ENCODE measurements around the gene OCA2. TPM values are rescaled to one million over a fixed set of nuclear protein-coding genes. Genes with fewer than 3 reads are reported as not detected.

Gene OCA2
- total RNA-seq, 1 experiment from 2014 or later: not detected

- DNase-seq (ENCODE audit: unreplicated experiment): no peak
- BruUV-seq (replicated peaks): no TSS peak
- intact Hi-C loops (cut with micrococcal nuclease): no loop called here
- no peak for TF ChIP-seq CTCF (IDR thresholded peaks at IDR 0.05; ENCODE audit: unreplicated experiment)
- POLR2A ChIA-PET: no interaction called here
- CTCF ChIA-PET: no interaction called here
- H3K27ac Mint-ChIP-seq (ENCODE audit: low read depth, unreplicated experiment): no peak overlapping the region
- no peaks in the 10 kb centered on the region for H3K27me3 Mint-ChIP-seq (ENCODE audit: insufficient read depth, unreplicated experiment)
- H3K36me3 Mint-ChIP-seq (ENCODE audit: insufficient read depth, unreplicated experiment): no peaks in the 10 kb centered on the region
- H3K4me3 Mint-ChIP-seq (ENCODE audit: unreplicated experiment): no peak overlapping the region
- no peaks in the 10 kb centered on the region for H3K4me1 Mint-ChIP-seq (ENCODE audit: insufficient read depth, unreplicated experiment)
- peaks cover 33% of the 10 kb centered on the region for H3K9me3 Mint-ChIP-seq (ENCODE audit: unreplicated experiment)
Observed at GRCh38 chr15:27990521-27991515, 108.3 kb downstream of the OCA2 start.

GRCh38 chr15:27989838-27990237, 109.3 kb downstream of the OCA2 start:
- no peaks in the 10 kb centered on the region for H3K4me1 Mint-ChIP-seq (ENCODE audit: insufficient read depth, unreplicated experiment)
- no TSS peak for BruUV-seq (replicated peaks)
- H3K27me3 Mint-ChIP-seq (ENCODE audit: insufficient read depth, unreplicated experiment): no peaks in the 10 kb centered on the region
- ChIA-PET CTCF (interaction anchor here (0.6 kb wide), 1 partner anchor 402 kb away, joined by 3 read pairs; no protein-coding TSS in a partner anchor), POLR2A (no interaction called here)
- no peak overlapping the region for H3K27ac Mint-ChIP-seq (ENCODE audit: low read depth, unreplicated experiment)
- peaks cover 33% of the 10 kb centered on the region for H3K9me3 Mint-ChIP-seq (ENCODE audit: unreplicated experiment)
- DNase-seq (ENCODE audit: unreplicated experiment): no peak
- intact Hi-C loops (cut with micrococcal nuclease): no loop called here
- no peaks in the 10 kb centered on the region for H3K36me3 Mint-ChIP-seq (ENCODE audit: insufficient read depth, unreplicated experiment)
- H3K4me3 Mint-ChIP-seq (ENCODE audit: unreplicated experiment): no peak overlapping the region
- no peak for TF ChIP-seq CTCF (IDR thresholded peaks at IDR 0.05; ENCODE audit: unreplicated experiment)

GRCh38 chr15:27989427-27989826, 109.7 kb downstream of the OCA2 start:
- Mint-ChIP-seq H3K27ac (ENCODE audit: low read depth, unreplicated experiment) (no peak overlapping the region), H3K9me3 (ENCODE audit: unreplicated experiment) (peaks cover 32% of the 10 kb centered on the region), H3K27me3 (ENCODE audit: insufficient read depth, unreplicated experiment) (no peaks in the 10 kb centered on the region), H3K36me3 (ENCODE audit: insufficient read depth, unreplicated experiment) (no peaks in the 10 kb centered on the region), H3K4me3 (ENCODE audit: unreplicated experiment) (no peak overlapping the region), H3K4me1 (ENCODE audit: insufficient read depth, unreplicated experiment) (no peaks in the 10 kb centered on the region)
- CTCF ChIA-PET: interaction anchor here (0.6 kb wide), 1 partner anchor 401 kb away, joined by 3 read pairs; no protein-coding TSS in a partner anchor
- POLR2A ChIA-PET: no interaction called here
- BruUV-seq (replicated peaks): no TSS peak
- intact Hi-C loops (cut with micrococcal nuclease): no loop called here
- no peak for TF ChIP-seq CTCF (IDR thresholded peaks at IDR 0.05; ENCODE audit: unreplicated experiment)
- no peak for DNase-seq (ENCODE audit: unreplicated experiment)

GRCh38 chr15:27985099-27985498, 114.0 kb downstream of the OCA2 start:
- Mint-ChIP-seq H3K4me1 (ENCODE audit: insufficient read depth, unreplicated experiment) (no peaks in the 10 kb centered on the region), H3K9me3 (ENCODE audit: unreplicated experiment) (peaks cover 46% of the 10 kb centered on the region), H3K36me3 (ENCODE audit: insufficient read depth, unreplicated experiment) (no peaks in the 10 kb centered on the region), H3K4me3 (ENCODE audit: unreplicated experiment) (no peak overlapping the region), H3K27me3 (ENCODE audit: insufficient read depth, unreplicated experiment) (no peaks in the 10 kb centered on the region), H3K27ac (ENCODE audit: low read depth, unreplicated experiment) (no peak overlapping the region)
- intact Hi-C loops (cut with micrococcal nuclease): no loop called here
- ChIA-PET CTCF (no interaction called here), POLR2A (no interaction called here)
- BruUV-seq (replicated peaks): no TSS peak
- TF ChIP-seq CTCF (IDR thresholded peaks at IDR 0.05; ENCODE audit: unreplicated experiment): no peak
- no peak for DNase-seq (ENCODE audit: unreplicated experiment)
